Endothelial cell of umbilical vein (primary cell): ENCODE measurements around the gene COL26A1. TPM values are rescaled to one million over a fixed set of nuclear protein-coding genes. Genes with fewer than 3 reads are reported as not detected.
"Not testable (repeated sequence)": the region's sequence is repeated elsewhere in the genome, so short reads cannot be mapped to it uniquely, and the experiment has no call there.

Experiments used
- BruUV-seq: library from RNA; stranded (reverse); fragments of 400-500 nt; replicated peaks from 2 replicates; lab custom pipeline; 2021; lab: Mats Ljungman, UMichigan
- CTCF ChIA-PET: fragments of 300-600, 350-600 bp; sonication (Branson Sonifier 250); formaldehyde crosslinking; loops from one replicate; lab custom pipeline; 2021; ENCODE audit warnings: antibody characterized with exemption, inconsistent platforms; lab: Charles Lee
- POLR2A ChIA-PET: fragments of 300-600, 350-600 bp; sonication (Branson Sonifier 250); formaldehyde crosslinking; loops from one replicate; lab custom pipeline; 2021; ENCODE audit warnings: antibody characterized with exemption, inconsistent platforms; lab: Charles Lee
- DNase-seq: peaks from one replicate; pipeline ENCODE4 v3.0.0-alpha.2; 2011; ENCODE audit warnings: low read depth, low spot score
- FAIRE-seq: peaks from 2 replicates; lab custom pipeline; 2011; peaks lifted over from hg19 to GRCh38; lab: Jason Lieb, UNC
- H2AFZ ChIP-seq: 2 replicates; pipeline ENCODE4 v1.6.0; 2012; ENCODE audit warnings: low read depth, low read length, control low read depth, inconsistent platforms
- H3K27ac ChIP-seq: 2 replicates; pipeline ENCODE4 v1.5.1; 2011; ENCODE audit warnings: low read depth, mild to moderate bottlenecking, control low read depth, low read length, moderate library complexity; ENCODE audit not compliant: insufficient read depth
- H3K27me3 ChIP-seq, 2 experiments: 2 replicates each; pipeline versions ENCODE4 v1.6.0 to v1.6.1; 2011; ENCODE audit warnings: low read length in 2 of 2, mixed read lengths in 1 of 2; ENCODE audit not compliant: control insufficient read depth in 2 of 2, insufficient read depth in 2 of 2
- H3K36me3 ChIP-seq, 2 experiments: 2 replicates in 1 of 2; 3 replicates in 1 of 2; pipeline ENCODE4 v1.5.1; 2011; ENCODE audit warnings: low read length in 2 of 2, mild to moderate bottlenecking in 1 of 2, moderate library complexity in 1 of 2; ENCODE audit not compliant: control insufficient read depth in 2 of 2, insufficient read depth in 2 of 2; ENCODE audit errors: extremely low read depth in 1 of 2
- H3K4me1 ChIP-seq: 3 replicates; pipeline ENCODE4 v1.5.1; 2011; ENCODE audit warnings: mild to moderate bottlenecking, low read length; ENCODE audit not compliant: control insufficient read depth, insufficient read depth; ENCODE audit errors: extremely low read depth
- H3K4me2 ChIP-seq: 2 replicates; pipeline ENCODE4 v1.6.1; 2011; ENCODE audit warnings: low read length, control low read depth, mixed read lengths; ENCODE audit not compliant: insufficient read depth
- H3K4me3 ChIP-seq, 3 experiments: fragments of 200-600 bp in 1 of 3; sonication (generic), shearing (Covaris generic) in 1 of 3; replicated peaks in 1 of 3; 2 replicates each; pipeline ENCODE4 v1.5.1; 2011 to 2016; ENCODE audit warnings: control low read depth in 3 of 3, low read length in 3 of 3, mild to moderate bottlenecking in 2 of 3, inconsistent platforms in 1 of 3, low read depth in 1 of 3, moderate library complexity in 1 of 3; ENCODE audit not compliant: insufficient read depth in 1 of 3
- H3K79me2 ChIP-seq: 2 replicates; pipeline ENCODE4 v1.6.0; 2012; ENCODE audit warnings: low read length, inconsistent platforms; ENCODE audit not compliant: control insufficient read depth, insufficient read depth
- H3K9ac ChIP-seq: replicated peaks from 2 replicates; pipeline ENCODE3; 2011; ENCODE audit warnings: low read length, control low read depth; ENCODE audit not compliant: insufficient read depth; ENCODE audit errors: extremely low read depth
- H3K9me1 ChIP-seq: replicated peaks from 3 replicates; pipeline ENCODE4 v1.6.0; 2011; ENCODE audit warnings: mild to moderate bottlenecking, low read length; ENCODE audit not compliant: control insufficient read depth, insufficient read depth; ENCODE audit errors: extremely low read depth
- H3K9me3 ChIP-seq: replicated peaks from 2 replicates; pipeline ENCODE4 v1.5.1; 2012; ENCODE audit warnings: low read length, inconsistent platforms; ENCODE audit not compliant: control insufficient read depth, insufficient read depth
- H4K20me1 ChIP-seq: replicated peaks from 2 replicates; pipeline ENCODE3; 2011; ENCODE audit warnings: mild to moderate bottlenecking, low read length; ENCODE audit not compliant: control insufficient read depth, insufficient read depth; ENCODE audit errors: extremely low read depth
- POLR2A ChIP-seq: IDR thresholded peaks from 2 replicates; pipeline ENCODE4 v1.6.1; 2012; ENCODE audit warnings: low read depth, mild to moderate bottlenecking, control low read depth, low read length
- POLR2AphosphoS5 ChIP-seq: IDR thresholded peaks from 2 replicates; pipeline ENCODE4 v1.6.1; 2012; ENCODE audit warnings: low read depth, mild to moderate bottlenecking, control low read depth, low read length, moderate library complexity; ENCODE audit not compliant: insufficient read depth
- dilution Hi-C: fragments of 300-500 bp; cut with MboI; formaldehyde crosslinking; loops from one replicate; pipeline ENCODE4 v1.15.0; 2019; ENCODE audit warnings: low sequenced_read_pairs; ENCODE audit not compliant: extremely low pct_ligation_motif_present
- intact Hi-C: fragments of 100-400 bp; cut with micrococcal nuclease; formaldehyde crosslinking; loops from one replicate; pipeline ENCODE4 v1.10.0; 2022
- polyA plus RNA-seq, 4 experiments: library from polyadenylated mRNA; depleted of rRNA in 3 of 4; stranded (reverse) in 3 of 4; unstranded in 1 of 4; fragments of >200 nt; gene quantifications; 2 replicates each; pipeline versions ENCODE4 v1.2.1 to v1.2.3, GENCODE V29; 2011 to 2012; ENCODE audit warnings: missing spikeins in 1 of 4
- total RNA-seq: library from RNA; stranded (reverse); gene quantifications from 2 replicates; pipeline ENCODE4 v1.2.3, GENCODE V29; 2021
- TF ChIP-seq, protein P1 (sequence below), 2 donors: IDR thresholded peaks; 1 replicate in 1 of 2; 2 replicates in 1 of 2; pipeline ENCODE4 v1.5.1; 2011; ENCODE audit warnings: low read length in 2 of 2, mild to moderate bottlenecking in 2 of 2, moderate library complexity in 2 of 2, control low read depth in 1 of 2, inconsistent platforms in 1 of 2, low read depth in 1 of 2; ENCODE audit not compliant: insufficient read depth in 1 of 2; ENCODE audit errors: extremely low read depth in 1 of 2
- TF ChIP-seq, protein P2 (sequence below): IDR thresholded peaks from 2 replicates; pipeline ENCODE4 v1.6.1; 2011; ENCODE audit not compliant: insufficient read depth, insufficient read length

COL26A1 gene
- total and polyA plus RNA-seq, 2 donors (not counting 3 experiments of a cell fraction or from before 2014, with no cell fraction given): not detected

DNA sequence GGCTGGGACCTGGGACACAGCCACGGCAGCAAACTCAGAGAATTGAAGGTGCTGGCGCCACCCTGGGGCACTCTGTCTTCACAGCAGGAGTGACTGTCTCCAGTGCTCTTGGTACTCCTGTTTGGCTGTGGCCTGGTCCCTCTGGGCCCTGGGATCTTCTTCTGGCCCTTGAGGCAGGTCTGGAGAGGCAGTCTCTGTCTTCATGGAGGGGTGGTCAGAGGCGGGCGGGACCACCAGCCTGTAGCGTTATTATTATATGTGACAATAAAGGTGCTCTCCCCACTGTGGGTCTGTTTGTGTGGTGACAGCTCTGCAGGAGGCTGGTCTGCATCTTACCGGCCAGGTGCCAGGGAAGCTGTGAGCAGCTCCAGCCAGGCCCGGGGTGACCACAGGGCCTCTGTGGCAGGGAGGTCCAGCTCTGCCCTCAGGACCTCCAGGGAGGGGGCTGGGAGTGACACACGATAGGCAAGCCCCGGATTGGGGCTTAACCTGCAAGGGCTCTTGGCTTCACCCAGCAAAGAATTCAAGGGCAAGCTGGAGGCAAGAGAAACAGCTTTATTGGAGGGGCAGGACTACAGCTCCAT lies 196.2 kb downstream of the COL26A1 start:
- Histone ChIP-seq H3K4me1 (no peaks in the 10 kb centered on the region), H3K9me1 (no peaks in the 10 kb centered on the region), H3K36me3 (no peaks in the 10 kb centered on the region), H3K4me2 (no peak overlapping the region), H4K20me1 (no peaks in the 10 kb centered on the region), H3K4me3 (no peak overlapping the region), H3K79me2 (no peaks in the 10 kb centered on the region), H3K9ac (no peak overlapping the region), H3K27me3 (peaks cover 0 to 4% of the 10 kb centered on the region in 2 experiments), H3K9me3 (no peaks in the 10 kb centered on the region), H3K27ac (no peak overlapping the region), H2AFZ (no peak overlapping the region)
- no peak for TF ChIP-seq POLR2AphosphoS5
- TF ChIP-seq, protein P1, sequence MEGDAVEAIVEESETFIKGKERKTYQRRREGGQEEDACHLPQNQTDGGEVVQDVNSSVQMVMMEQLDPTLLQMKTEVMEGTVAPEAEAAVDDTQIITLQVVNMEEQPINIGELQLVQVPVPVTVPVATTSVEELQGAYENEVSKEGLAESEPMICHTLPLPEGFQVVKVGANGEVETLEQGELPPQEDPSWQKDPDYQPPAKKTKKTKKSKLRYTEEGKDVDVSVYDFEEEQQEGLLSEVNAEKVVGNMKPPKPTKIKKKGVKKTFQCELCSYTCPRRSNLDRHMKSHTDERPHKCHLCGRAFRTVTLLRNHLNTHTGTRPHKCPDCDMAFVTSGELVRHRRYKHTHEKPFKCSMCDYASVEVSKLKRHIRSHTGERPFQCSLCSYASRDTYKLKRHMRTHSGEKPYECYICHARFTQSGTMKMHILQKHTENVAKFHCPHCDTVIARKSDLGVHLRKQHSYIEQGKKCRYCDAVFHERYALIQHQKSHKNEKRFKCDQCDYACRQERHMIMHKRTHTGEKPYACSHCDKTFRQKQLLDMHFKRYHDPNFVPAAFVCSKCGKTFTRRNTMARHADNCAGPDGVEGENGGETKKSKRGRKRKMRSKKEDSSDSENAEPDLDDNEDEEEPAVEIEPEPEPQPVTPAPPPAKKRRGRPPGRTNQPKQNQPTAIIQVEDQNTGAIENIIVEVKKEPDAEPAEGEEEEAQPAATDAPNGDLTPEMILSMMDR (IDR thresholded peaks at IDR 0.05; ENCODE audit: extremely low read depth in 1 of 2, insufficient read depth in 1 of 2, low read depth in 1 of 2, low read length in 2 of 2): peak in 1 of 2 donors; percentile 6
- no TSS peak for BruUV-seq
- intact Hi-C loops: no loop called here
- dilution Hi-C loops: no loop called here
- CTCF ChIA-PET: no interaction called here
- POLR2A ChIA-PET: no interaction called here
- no peak for DNase-seq
- FAIRE-seq: no peak

DNA sequence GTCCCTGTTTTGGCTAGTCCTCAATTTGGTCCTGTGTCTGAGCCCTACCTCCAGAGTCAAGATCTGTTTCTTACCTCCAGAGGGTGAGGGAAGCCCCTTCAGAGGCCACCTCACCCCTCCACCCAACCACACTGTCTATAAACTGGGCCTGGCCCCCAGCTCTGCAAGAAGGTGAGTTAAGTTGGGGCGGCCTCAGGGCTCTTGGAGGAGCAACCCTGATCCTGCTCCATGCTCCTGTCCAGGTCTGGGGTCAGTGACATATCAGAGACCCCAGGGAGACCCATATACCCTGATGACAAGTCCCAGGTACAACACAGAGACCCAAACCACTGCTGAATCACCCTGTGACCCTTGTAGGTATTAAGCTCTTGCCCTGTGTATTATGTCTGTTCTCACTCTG lies 196.9 kb downstream of the COL26A1 start:
- dilution Hi-C loops: no loop called here
- no peak for FAIRE-seq

DNA sequence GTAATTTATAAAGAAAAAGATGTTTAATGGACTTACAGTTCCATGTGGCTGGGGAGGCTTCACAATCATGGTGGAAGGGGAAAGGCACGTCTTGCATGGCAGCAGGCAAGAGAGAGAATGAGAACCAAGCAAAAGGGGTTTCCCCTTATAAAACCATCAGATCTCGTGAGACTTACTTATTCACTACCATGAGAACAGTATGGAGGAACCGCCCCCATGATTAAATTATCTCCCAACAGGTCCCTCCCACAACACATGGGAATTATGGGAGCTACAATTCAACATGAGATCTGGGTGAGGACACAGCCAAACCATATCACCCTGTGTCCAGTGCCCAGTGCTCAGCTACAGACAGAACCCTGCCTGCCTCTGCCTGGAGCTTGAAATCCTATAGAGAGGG lies 197.3 kb downstream of the COL26A1 start:
- intact Hi-C loops, dilution Hi-C loops, POLR2A ChIA-PET, BruUV-seq, H3K79me2 ChIP-seq, H3K36me3 ChIP-seq, H3K27me3 ChIP-seq, H3K4me2 ChIP-seq, H3K27ac ChIP-seq, FAIRE-seq, H3K9me3 ChIP-seq, H4K20me1 ChIP-seq, H3K9ac ChIP-seq, H3K9me1 ChIP-seq, H3K4me1 ChIP-seq, DNase-seq, H3K4me3 ChIP-seq, H2AFZ ChIP-seq: not testable (repeated sequence)
- CTCF ChIA-PET: interaction anchor here (1.6 kb wide), 1 partner anchor 17 kb away, joined by 6 read pairs; no protein-coding TSS in a partner anchor

More for the DNA sequence above, 196.9 kb downstream of the COL26A1 start:
- BruUV-seq: no TSS peak
- Histone ChIP-seq H3K4me1 (no peaks in the 10 kb centered on the region), H3K4me2 (no peak overlapping the region), H4K20me1 (no peaks in the 10 kb centered on the region), H3K9me3 (no peaks in the 10 kb centered on the region), H3K4me3 (no peak overlapping the region), H3K27me3 (peaks cover 0 to 4% of the 10 kb centered on the region in 2 experiments), H3K9me1 (no peaks in the 10 kb centered on the region), H3K27ac (no peak overlapping the region), H2AFZ (no peak overlapping the region), H3K79me2 (no peaks in the 10 kb centered on the region), H3K9ac (no peak overlapping the region), H3K36me3 (no peaks in the 10 kb centered on the region)
- ChIA-PET CTCF (interaction anchor here (1.6 kb wide), 1 partner anchor 17 kb away, joined by 6 read pairs; no protein-coding TSS in a partner anchor), POLR2A (no interaction called here)
- TF ChIP-seq, protein P2, sequence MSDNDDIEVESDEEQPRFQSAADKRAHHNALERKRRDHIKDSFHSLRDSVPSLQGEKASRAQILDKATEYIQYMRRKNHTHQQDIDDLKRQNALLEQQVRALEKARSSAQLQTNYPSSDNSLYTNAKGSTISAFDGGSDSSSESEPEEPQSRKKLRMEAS: no peak
- no peak for TF ChIP-seq POLR2A
- intact Hi-C loops: no loop called here
- DNase-seq: no peak
